Islet precursor cell (in vitro differentiated cells): Measurements from ENCODE around the gene FLRT1.

ENCODE experiments used
- DNase-seq: peaks from one replicate; pipeline ENCODE4 v3.0.0-alpha.2; 2018

Gene FLRT1

DNA sequence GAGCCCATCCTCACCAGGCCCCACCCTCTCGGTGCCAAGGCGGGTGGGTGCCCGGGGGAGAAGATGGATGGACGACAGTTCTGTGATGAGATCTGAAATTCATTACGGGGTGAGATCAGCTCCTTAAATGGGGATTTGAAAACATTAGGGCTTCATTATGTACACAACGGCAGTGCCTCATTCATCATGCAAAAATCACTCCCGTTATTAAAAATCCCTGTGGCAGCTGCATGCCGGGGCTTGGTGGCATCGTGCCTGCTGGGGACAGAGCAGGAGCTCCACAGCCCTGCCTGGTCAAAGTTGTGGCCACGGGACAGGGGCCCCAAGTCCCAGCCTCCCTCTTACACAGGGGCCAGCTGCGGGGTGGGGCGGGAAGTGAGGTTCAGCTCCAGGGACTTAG is 29.3 kb upstream of the FLRT1 start:
- no peak for DNase-seq

- no peak for DNase-seq
Observed at GRCh38 chr11:64007160-64007628, 28.5 kb upstream of the FLRT1 start.

- peak; percentile 91 for DNase-seq
Observed at GRCh38 chr11:64007629-64008282, 28.0 kb upstream of the FLRT1 start.

DNA sequence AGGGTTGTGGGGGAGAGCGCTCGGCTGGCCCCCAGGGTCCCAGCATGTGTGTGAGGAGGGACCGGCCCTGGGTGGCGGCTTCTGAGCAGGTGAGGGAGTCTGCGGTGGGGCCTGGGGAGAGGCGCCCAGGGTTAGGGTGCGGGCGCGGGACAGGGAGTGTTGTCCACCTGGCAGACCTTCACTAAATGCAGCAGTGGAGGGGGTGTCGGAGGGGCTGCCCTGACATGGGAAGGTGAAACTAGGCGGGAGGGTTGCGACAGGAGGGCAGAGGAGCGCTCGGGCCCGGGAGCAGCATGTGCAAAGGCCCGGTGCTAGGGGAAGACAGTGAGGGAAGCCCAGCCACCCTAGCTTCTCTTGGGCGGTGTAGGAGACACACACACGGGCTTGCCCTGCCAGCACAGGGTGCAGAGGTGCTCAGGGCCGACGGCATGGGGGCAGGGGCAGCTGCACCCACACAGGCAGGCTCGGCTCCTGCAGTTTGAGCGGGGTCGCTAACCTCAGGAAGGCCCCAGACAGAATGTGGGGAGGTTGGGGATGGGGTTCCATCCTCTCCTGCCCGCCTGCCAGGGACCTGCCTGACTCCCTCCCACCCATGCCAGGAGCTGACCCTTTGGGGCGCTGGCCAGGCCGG is 27.3 kb upstream of the FLRT1 start:
- DNase-seq: no peak

GRCh38 chr11:64008914-64009633 is 26.7 kb upstream of the FLRT1 start:
- DNase-seq: peak; percentile 73

GRCh38 chr11:64009710-64010109 is 26.0 kb upstream of the FLRT1 start:
- DNase-seq: no peak

DNA sequence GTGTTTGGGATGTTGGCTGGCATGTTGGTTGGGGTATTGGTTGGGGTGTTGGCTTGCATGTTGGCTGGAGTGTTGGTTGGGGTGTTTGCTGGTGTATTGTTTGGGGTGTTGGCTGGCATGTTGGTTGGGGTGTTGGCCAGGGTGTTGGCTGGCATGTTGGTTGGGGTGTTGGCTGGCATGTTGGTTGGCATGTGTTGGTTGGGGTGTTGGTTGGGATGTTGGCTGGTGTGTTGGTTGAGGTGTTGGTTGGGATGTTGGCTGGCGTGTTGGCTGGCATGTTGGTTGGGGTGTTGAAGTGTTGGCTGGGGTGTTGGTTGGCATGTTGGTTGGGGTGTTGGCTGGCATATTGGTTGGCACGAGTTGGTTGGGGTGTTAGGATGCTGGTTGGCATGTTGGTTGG is 24.9 kb upstream of the FLRT1 start:
- no peak for DNase-seq

DNA sequence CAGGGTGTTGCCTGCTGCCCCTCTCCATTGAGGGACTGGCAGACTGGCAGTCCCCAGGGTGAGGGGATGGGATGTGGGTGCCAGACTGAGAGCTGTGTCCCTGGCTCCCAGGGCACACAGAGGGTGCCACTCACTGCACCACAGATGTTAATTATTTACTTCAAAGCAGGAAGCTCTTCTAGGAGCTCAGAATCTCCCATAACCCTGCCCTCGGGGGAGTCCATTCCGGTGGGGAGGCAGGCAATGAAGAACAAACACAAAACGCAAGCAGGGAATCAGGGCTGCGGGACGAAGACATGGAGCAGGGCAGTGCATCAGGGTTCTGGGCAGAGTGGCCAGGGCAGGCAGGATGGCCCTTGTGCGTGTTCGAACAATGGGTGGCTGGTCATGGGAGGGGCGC is 24.4 kb upstream of the FLRT1 start:
- no peak for DNase-seq

DNA sequence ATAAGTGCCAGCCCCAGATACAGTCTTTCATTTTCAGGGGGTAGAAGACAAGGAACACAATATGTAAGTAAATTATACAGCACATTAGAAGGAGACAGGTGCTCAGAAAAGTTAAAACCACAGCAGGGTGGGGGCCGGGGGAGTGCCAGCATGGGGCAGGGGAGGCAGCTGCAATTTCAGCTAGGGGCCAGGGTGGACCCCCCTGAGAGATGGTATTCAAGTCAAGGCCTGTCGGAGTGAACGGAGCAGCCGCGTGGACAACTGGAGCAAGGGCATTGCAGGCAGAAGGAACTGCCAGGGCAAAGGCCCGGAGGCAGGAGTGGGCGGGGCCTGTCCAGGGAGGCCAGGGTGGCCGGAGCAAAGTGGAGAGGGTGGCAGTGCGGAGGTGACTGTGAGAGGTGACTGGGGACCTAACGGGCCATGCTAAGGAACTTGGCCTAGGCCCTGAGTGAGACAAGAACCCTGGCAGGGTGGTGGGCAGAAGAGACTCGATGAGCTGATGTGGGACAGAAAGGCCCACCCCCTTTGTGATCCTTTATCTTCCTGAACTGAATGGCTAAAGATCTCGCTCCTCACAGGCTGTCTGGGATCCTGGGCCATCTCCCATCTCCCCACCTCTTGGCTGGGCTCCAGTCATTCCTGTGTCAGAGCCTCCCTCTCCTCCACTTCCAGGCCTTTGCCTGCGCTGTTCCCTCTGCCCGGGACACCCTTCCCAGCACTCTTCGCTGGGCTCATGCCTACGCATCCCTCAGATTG is 22.4 kb upstream of the FLRT1 start:
- no peak for DNase-seq

- DNase-seq: no peak
Observed at GRCh38 chr11:64014356-64014755, 21.4 kb upstream of the FLRT1 start.

DNA sequence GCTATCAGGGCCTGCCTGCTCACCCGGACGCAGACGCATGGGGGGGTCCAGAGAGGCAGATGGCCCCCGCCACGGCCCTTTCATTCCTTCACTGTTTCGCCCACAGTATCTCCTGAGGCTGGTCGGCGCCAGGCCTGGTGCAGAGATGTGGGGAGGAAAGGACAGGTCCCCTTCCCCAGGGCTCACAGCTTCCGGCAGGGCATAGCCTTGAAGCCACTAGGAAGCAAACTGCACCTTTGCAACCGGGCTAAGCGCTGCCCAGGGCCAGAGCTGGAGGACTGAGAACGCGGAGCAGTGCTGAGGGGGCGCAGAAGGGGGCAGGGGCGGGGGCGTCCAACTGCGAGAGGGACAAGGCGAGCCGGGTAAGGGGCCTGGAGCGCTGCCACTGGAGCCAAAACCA is 20.2 kb upstream of the FLRT1 start:
- no peak for DNase-seq

DNA sequence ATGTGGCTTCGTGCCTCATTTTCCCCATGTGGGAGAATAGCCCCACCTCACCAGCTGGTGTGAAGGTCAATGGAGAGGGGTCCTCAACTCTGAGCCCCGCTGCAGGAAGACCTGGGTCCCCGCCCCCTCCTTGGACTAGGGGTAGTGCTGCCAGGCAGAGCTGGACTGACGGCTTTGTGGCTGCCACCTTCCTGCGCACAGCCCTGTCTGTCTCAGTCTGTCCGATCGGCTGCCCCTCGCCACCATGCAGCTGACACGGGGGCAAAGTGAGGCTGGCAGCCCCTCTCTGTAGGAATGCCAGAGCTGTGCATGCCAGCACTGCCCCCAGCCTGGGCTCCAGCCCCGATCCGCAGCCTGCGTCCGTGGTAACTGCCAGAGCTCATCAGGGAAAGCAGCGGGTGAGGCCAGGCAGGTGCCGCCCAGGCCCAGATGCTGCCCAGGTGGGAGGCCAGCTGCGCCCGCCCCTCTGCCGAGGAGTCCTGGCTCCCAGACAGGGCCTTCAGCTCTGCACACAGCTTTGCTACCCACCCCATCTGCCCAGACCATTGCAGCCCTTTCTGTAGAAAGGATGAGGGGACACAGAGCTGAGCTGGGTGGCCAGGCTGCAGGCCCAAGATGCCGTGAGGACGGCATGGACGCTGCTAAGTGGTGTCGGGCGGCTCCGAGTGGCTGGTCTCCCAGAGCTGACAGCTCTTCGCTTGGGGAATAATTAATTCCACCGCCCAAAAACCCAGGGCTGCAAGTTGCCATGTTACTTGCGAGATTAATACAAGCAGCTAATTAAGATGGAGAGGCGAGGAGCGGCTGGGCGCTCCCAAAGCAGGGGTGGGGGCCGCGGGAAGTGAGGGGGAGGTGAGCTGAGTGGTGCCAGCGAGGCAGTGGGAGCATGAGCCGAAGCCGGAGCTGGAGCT is 19.5 kb upstream of the FLRT1 start:
- no peak for DNase-seq

- no peak for DNase-seq
Observed at GRCh38 chr11:64017945-64018224, 17.8 kb upstream of the FLRT1 start.

GRCh38 chr11:64018310-64018709 is 17.4 kb upstream of the FLRT1 start:
- DNase-seq: no peak

DNA sequence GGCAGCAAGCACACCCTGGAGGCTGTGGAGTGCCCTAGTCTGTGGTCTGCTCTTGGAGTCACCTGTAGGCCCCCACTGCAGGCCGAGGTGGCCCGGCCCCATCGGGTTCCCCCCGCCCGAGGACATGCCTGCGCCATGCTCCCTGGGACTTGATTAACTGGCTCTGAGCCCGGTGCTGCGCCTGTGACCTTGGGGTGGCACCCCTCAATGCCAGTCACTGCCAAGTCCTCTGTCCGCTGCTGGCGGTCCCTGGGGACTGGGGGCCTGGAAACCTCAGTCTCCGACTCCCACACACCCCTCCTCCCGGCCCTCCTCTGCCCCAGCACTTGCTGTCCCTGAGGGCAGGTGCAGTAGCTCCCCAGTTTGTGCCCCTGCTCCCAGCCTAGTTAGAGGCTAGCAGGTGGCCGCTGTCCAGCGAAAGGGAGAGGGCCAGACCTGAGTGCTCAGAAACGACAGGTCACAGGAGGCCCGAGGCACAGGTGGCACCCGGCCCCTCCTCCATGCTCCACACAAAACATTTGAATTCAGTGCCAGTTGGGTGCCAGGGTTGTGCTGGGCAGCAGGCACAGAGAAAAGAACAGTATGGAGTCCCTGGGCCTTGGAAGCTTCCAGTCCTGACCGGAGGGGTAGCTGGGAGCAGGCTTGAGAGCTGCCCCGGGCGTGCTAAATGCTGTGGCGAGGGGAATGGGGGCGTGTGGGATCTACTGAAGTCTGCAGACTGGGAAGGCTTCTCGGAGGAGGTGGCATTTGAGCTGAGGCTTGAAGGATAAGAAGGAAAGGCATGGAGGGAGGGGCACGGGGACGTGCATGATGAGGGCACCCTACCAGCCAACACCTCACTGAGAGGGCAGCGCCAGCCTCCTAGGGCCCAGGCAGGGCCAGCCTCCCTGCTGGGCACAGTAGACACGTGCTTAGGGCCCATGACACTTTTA is 16.4 kb upstream of the FLRT1 start:
- DNase-seq: no peak

- DNase-seq: no peak
Observed at GRCh38 chr11:64020976-64021756, 14.6 kb upstream of the FLRT1 start.

DNA sequence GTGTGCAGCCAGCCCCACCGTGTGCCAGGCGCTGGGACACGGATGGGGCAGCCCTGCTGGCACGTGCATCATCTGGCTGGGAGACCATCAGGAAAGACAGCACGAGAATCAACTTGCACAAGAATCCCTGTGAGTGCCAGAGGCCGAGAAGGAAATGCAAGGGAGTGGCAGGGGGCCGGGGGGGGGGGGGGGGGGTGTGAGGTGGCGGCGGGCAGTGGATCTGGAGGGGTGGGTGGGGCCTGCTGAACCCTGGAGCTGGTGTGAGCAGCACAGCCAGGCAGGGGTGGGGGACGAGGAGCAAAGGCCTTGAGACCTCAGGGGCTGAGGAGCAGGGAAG is 14.0 kb upstream of the FLRT1 start:
- DNase-seq: peak; percentile 69

- DNase-seq: no peak
Observed at GRCh38 chr11:64022125-64022784, 13.5 kb upstream of the FLRT1 start.

DNA sequence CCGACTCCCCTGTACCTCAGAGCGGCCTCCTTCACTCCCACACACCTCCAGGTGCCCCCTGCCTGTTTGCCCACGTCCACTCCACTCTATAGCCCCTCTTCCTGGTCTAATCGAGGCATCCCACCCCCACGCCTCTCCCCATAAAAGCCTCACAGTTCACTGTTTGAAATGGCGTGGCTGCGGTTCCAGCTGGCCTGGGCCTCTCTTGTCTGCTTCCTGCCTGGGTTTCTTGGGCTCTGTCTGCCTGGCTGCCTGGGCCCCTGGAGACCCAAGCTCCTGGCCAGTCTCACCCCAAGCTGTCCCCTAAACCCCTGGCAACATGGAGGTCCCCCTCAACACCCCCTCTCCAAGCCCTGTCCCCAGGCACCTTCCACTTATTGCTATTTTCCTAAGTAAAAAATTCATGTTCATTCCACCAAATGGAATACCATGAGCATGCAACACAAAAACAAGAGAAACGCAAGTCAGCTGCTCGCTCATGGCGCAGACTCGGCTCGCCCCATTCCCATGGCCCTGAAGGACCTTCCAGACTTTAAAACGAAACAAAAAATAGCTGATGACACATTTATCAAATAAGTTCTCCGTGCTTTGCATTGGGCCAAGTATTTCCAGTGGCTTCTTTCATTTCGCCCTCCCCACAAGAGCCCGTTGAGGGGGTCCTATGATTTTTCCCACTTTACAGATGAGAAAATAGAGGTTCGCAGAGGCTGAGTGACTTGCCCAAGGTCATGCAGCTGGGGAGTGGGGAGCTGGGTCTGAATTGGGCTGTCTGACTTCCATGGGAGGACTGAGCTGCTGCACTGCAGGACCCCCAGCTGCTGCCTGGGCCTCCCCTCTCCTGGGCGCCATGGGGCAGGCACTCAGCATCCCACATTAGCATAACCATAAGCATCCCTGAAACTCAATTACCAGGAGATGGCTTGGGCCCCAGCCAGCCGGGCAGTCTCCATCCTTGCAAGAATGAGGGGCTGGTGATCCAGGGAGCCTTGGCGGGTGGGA is 11.7 kb upstream of the FLRT1 start:
- no peak for DNase-seq
